Measurements from ENCODE around the gene TMEM43.

The TMEM43 gene

DNA sequence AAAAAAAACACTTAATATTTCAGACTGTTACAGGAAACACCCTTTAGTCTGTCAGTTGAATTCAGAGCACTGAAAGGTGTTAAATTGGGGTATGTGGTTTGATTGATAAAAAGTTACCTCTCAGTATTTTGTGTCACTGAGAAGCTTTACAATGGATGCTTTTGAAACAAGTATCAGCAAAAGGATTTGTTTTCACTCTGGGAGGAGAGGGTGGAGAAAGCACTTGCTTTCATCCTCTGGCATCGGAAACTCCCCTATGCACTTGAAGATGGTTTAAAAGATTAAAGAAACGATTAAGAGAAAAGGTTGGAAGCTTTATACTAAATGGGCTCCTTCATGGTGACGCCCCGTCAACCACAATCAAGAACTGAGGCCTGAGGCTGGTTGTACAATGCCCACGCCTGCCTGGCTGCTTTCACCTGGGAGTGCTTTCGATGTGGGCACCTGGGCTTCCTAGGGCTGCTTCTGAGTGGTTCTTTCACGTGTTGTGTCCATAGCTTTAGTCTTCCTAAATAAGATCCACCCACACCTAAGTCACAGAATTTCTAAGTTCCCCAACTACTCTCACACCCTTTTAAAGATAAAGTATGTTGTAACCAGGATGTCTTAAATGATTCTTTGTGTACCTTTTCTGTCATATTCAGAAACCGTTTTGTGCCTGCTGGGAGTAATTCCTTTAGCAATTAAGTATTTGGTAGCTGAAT is 17.9 kb downstream of the TMEM43 start:
- no peak for DNase-seq
- Histone ChIP-seq H3K36me3 (peaks cover 61% of the 10 kb centered on the region), H3K27me3 (ENCODE audit: insufficient read depth, low read depth, severe bottlenecking) (no peaks in the 10 kb centered on the region), H3K9me3 (ENCODE audit: severe bottlenecking) (no peaks in the 10 kb centered on the region), H3K4me3 (ENCODE audit: low read depth, low read length) (no peak overlapping the region), H3K27ac (no peak overlapping the region)
- TF ChIP-seq, protein P1, sequence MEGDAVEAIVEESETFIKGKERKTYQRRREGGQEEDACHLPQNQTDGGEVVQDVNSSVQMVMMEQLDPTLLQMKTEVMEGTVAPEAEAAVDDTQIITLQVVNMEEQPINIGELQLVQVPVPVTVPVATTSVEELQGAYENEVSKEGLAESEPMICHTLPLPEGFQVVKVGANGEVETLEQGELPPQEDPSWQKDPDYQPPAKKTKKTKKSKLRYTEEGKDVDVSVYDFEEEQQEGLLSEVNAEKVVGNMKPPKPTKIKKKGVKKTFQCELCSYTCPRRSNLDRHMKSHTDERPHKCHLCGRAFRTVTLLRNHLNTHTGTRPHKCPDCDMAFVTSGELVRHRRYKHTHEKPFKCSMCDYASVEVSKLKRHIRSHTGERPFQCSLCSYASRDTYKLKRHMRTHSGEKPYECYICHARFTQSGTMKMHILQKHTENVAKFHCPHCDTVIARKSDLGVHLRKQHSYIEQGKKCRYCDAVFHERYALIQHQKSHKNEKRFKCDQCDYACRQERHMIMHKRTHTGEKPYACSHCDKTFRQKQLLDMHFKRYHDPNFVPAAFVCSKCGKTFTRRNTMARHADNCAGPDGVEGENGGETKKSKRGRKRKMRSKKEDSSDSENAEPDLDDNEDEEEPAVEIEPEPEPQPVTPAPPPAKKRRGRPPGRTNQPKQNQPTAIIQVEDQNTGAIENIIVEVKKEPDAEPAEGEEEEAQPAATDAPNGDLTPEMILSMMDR (IDR thresholded peaks at IDR 0.05; ENCODE audit: low read depth, low read length), result no peak

DNA sequence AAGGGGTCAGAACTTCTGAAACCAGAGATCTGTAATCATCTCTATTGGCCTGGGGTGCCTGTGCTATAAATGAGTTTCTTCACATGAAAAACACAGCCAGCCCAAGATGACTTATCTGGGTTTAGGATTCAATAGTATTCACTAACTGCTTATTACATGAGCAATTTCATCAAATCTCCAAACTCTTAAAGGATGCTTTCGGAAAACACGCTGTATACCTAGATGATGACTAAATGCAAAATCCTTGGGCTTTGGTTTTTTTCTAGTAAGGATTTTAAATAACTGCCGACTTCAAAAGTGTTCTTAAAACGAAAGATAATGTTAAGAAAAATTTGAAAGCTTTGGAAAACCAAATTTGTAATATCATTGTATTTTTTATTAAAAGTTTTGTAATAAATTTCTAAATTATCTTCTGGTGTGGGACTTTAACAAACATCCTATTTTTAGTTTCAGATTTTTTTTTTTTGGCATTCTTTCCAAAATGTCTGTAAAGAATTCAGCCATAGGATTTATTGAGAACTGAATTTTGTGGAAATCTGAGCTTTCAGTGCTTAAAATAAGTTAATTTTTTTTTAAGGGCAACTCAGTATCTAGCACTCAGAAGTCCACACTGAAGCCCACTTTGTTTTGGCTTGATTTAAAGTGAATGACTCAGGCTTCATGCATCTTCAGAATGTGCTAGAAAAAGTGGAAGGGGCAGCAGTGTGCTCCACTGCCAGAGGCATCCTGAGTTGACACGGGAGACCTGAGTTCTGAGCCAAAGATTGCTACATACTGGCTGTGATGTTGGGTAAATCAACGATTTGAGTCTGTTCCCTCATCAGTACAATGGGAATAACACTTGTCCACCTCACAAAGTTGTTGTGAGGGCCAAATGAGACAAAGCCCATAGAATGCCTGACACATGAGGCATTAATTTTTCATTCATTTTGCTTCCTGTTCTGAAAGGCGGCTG is 18.7 kb downstream of the TMEM43 start:
- Histone ChIP-seq H3K27ac (no peak overlapping the region), H3K36me3 (peaks cover 66% of the 10 kb centered on the region), H3K27me3 (ENCODE audit: insufficient read depth, low read depth, severe bottlenecking) (no peaks in the 10 kb centered on the region), H3K4me3 (ENCODE audit: low read depth, low read length) (no peak overlapping the region), H3K9me3 (ENCODE audit: severe bottlenecking) (no peaks in the 10 kb centered on the region)
- TF ChIP-seq, protein P1 (IDR thresholded peaks at IDR 0.05; ENCODE audit: low read depth, low read length), result no peak
- no peak for DNase-seq

GRCh38 chr3:14144423-14145075 is 19.7 kb downstream of the TMEM43 start:
- Histone ChIP-seq H3K9me3 (ENCODE audit: severe bottlenecking) (no peaks in the 10 kb centered on the region), H3K27ac (no peak overlapping the region), H3K4me3 (ENCODE audit: low read depth, low read length) (no peak overlapping the region), H3K27me3 (ENCODE audit: insufficient read depth, low read depth, severe bottlenecking) (no peaks in the 10 kb centered on the region), H3K36me3 (peaks cover 61% of the 10 kb centered on the region)
- TF ChIP-seq, protein P1 (IDR thresholded peaks at IDR 0.05; ENCODE audit: low read depth, low read length), result no peak
- no peak for DNase-seq

DNA sequence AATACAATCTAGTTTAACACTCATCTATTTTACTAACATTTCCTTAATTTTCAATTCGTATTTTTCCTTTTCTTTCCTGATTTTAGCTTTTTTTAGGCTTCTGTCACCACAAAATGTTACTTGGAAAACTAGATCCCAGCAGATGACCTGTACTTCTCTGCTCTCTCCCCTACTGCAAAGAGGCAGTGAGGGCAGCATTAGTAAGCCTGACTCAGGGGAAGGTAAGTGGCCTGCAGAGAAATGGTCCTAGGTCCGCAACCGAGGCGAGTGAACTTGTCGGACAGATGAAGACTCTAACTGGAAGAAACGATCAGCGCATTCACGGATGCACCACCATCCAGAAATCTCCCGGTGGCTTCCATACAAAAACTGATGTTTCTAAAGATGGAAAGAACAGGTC is 20.4 kb downstream of the TMEM43 start:
- Histone ChIP-seq H3K36me3 (peaks cover 58% of the 10 kb centered on the region), H3K27ac (no peak overlapping the region), H3K4me3 (ENCODE audit: low read depth, low read length) (no peak overlapping the region), H3K9me3 (ENCODE audit: severe bottlenecking) (no peaks in the 10 kb centered on the region), H3K27me3 (ENCODE audit: insufficient read depth, low read depth, severe bottlenecking) (no peaks in the 10 kb centered on the region)
- DNase-seq, result no peak
- TF ChIP-seq, protein P1 (IDR thresholded peaks at IDR 0.05; ENCODE audit: low read depth, low read length), result no peak

- Histone ChIP-seq H3K4me3 (ENCODE audit: low read depth, low read length) (no peak overlapping the region), H3K27ac (no peak overlapping the region), H3K9me3 (ENCODE audit: severe bottlenecking) (no peaks in the 10 kb centered on the region), H3K36me3 (peaks cover 57% of the 10 kb centered on the region), H3K27me3 (ENCODE audit: insufficient read depth, low read depth, severe bottlenecking) (no peaks in the 10 kb centered on the region)
- DNase-seq, result no peak
- TF ChIP-seq, protein P1 (IDR thresholded peaks at IDR 0.05; ENCODE audit: low read depth, low read length), result 0 out of 2 replicates have a peak, but pooled peaks have one; percentile 8
Observed at GRCh38 chr3:14145670-14146380, 21.0 kb downstream of the TMEM43 start.

Measured in WERI-Rb-1 (cell line).